HepG2 (cell line): ENCODE measurements around the gene GLRX2. TPM values are rescaled to one million over a fixed set of nuclear protein-coding genes. Genes with fewer than 3 reads are reported as not detected.

Source experiments
- CBX1 ChIP-seq: IDR thresholded peaks from one replicate; pipeline ENCODE4 v1.6.1; 2016; ENCODE audit warnings: antibody characterized with exemption, low read depth
- JDP2 ChIP-seq: sonication (generic); formaldehyde crosslinking; IDR thresholded peaks from 2 replicates; pipeline ENCODE4 v1.8.1; 2022; ENCODE audit warnings: missing genetic modification reagents, borderline replicate concordance
- NFAT5 ChIP-seq: sonication (generic); formaldehyde crosslinking; IDR thresholded peaks from 2 replicates; pipeline ENCODE4 v1.4.0; 2020; ENCODE audit warnings: missing genetic modification reagents
- NFE2 ChIP-seq: sonication (generic); formaldehyde crosslinking; IDR thresholded peaks from 2 replicates; pipeline ENCODE4 v1.4.0; 2020; ENCODE audit warnings: missing genetic modification reagents
- NFKB2 ChIP-seq: sonication (generic); formaldehyde crosslinking; IDR thresholded peaks from 2 replicates; pipeline ENCODE4 v1.4.0; 2020; ENCODE audit warnings: missing genetic modification reagents, borderline replicate concordance
- PCBP1 ChIP-seq: fragments of 200-400 bp; formaldehyde crosslinking; IDR thresholded peaks from 2 replicates; pipeline ENCODE4 v1.6.1; 2017; ENCODE audit warnings: mild to moderate bottlenecking, low read depth, low read length, borderline replicate concordance
- RFX1 ChIP-seq: fragments of 450-650 bp; IDR thresholded peaks from 2 replicates; pipeline ENCODE4 v1.6.1; 2017
- SETDB1 ChIP-seq: sonication (generic); formaldehyde crosslinking; IDR thresholded peaks from 2 replicates; pipeline ENCODE4 v1.5.1; 2020; ENCODE audit warnings: missing genetic modification reagents, mild to moderate bottlenecking, borderline replicate concordance
- SPEN ChIP-seq: sonication (generic); formaldehyde crosslinking; IDR thresholded peaks from 2 replicates; pipeline ENCODE4 v1.5.1; 2020; ENCODE audit warnings: low read depth, mild to moderate bottlenecking, missing genetic modification reagents
- ZBTB25 ChIP-seq: IDR thresholded peaks from 2 replicates; pipeline ENCODE4 v1.6.1; 2018; ENCODE audit warnings: missing genetic modification reagents
- ZNF552 ChIP-seq: sonication (generic); formaldehyde crosslinking; IDR thresholded peaks from 2 replicates; pipeline ENCODE4 v1.9.0; 2022; ENCODE audit warnings: missing genetic modification reagents, mild to moderate bottlenecking, borderline replicate concordance
- ZNF609 ChIP-seq: sonication (generic); formaldehyde crosslinking; IDR thresholded peaks from 2 replicates; pipeline ENCODE4 v1.4.0; 2020; ENCODE audit warnings: mild to moderate bottlenecking, missing genetic modification reagents, borderline replicate concordance
- ZNF878 ChIP-seq: sonication (generic); formaldehyde crosslinking; IDR thresholded peaks from 2 replicates; pipeline ENCODE4 v1.8.1; 2023; ENCODE audit warnings: mild to moderate bottlenecking, missing genetic modification reagents, moderate library complexity
- polyA plus RNA-seq, 8 experiments: library from polyadenylated mRNA; depleted of rRNA in 3 of 8; stranded (reverse) in 7 of 8; unstranded in 1 of 8; fragments of >200 nt; fragmentation: Illumina TruSeq in 4 of 8; extraction: Trizol in 4 of 8; gene quantifications; 2 replicates each; pipeline versions ENCODE4 v1.2.1 to v1.2.3, GENCODE V29; 2011 to 2016; ENCODE audit warnings: low read depth in 4 of 8, missing spikeins in 1 of 8, mixed read lengths in 1 of 8; ENCODE audit not compliant: insufficient read depth in 1 of 8
- total RNA-seq, 5 experiments: library from RNA; depleted of rRNA; stranded (reverse); fragments of >200 nt; fragmentation: Illumina TruSeq; extraction: Trizol; gene quantifications; 2 replicates each; pipeline ENCODE4 v1.2.3, GENCODE V29; 2016; ENCODE audit warnings: low read depth in 1 of 5
- TF ChIP-seq, protein P1 (sequence below): sonication (generic); formaldehyde crosslinking; IDR thresholded peaks from 2 replicates; pipeline ENCODE4 v1.4.0; 2020; ENCODE audit warnings: missing genetic modification reagents

Gene GLRX2
- total and polyA plus RNA-seq, 2 of the 13 experiments (the other 11 are each of a cell fraction or from before 2014, with no cell fraction given), result 11.9 to 39.0 TPM

DNA sequence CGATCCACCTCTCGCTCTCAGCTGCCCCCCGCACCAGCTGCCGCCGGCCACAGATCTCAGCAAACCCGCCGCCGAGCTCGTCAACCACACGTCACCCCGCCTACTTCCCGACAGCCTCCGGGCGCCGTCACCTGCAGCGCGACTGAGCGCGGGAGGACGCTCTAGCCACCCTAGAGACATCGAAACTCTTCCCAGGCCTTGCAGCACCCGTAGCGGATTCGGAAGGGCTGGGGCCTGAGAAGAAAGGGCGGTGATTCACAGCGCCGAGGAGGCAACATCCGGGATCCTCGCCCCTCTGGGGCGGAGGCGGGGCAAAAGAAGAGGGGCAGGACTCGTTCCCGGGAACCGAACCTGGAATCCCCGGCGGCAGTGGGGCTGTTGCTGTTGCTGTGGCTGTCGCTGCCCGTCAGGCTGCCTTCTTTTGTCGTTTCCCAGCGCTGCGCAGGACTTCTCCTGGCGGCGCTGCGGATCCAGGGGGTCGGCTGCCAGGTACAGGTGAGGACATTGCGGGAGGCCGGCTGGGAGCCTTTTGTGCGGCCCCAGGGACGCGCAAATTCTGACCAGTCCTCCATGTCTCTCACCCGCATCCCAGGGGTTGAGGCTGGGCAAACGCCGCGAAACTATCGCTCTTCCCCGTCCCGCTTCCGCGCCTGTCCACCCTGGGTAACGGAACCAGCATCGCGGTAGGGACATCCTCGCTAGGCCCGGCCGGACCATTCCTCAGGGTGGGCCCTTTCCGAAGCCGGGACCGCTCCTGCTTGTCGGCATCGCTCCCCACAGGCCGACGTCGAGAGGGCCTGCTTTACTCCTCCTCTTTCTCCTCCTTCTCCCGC is 45.7 kb downstream of the GLRX2 start, which contains the start of the genes RO60 and UCHL5 (continued):
- TF ChIP-seq ZNF609 (peak; percentile 66; the same call in 1 of the 2 replicates), ZBTB25 (peak; percentile 98), SETDB1 (CRISPR knock-in tag) (no peak), NFE2 (CRISPR knock-in tag) (no peak; the same call in 1 of the 2 replicates), NFAT5 (peak; percentile 82), ZNF878 (CRISPR knock-in tag) (peak; percentile 94; the same call in 1 of the 2 replicates), PCBP1 (no peak), RFX1 (no peak), SPEN (CRISPR knock-in tag) (peak; percentile 100), ZNF552 (CRISPR knock-in tag) (0 out of 2 replicates have a peak, but pooled peaks have one; percentile 86), NFKB2 (CRISPR knock-in tag) (peak; percentile 92), JDP2 (CRISPR knock-in tag) (no peak), CBX1 (peak; percentile 95)
- TF ChIP-seq, protein P1, sequence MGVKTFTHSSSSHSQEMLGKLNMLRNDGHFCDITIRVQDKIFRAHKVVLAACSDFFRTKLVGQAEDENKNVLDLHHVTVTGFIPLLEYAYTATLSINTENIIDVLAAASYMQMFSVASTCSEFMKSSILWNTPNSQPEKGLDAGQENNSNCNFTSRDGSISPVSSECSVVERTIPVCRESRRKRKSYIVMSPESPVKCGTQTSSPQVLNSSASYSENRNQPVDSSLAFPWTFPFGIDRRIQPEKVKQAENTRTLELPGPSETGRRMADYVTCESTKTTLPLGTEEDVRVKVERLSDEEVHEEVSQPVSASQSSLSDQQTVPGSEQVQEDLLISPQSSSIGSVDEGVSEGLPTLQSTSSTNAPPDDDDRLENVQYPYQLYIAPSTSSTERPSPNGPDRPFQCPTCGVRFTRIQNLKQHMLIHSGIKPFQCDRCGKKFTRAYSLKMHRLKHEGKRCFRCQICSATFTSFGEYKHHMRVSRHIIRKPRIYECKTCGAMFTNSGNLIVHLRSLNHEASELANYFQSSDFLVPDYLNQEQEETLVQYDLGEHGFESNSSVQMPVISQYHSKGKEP (CRISPR knock-in tag), result peak; percentile 83
